Naive thymus-derived CD8-positive, alpha-beta T cell (primary cell): ENCODE results near the gene MYL5. TPM values are rescaled to one million over a fixed set of nuclear protein-coding genes. Genes with fewer than 3 reads are reported as not detected.
A peak's percentile ranks its signal among the peaks of the same experiment; 100 is the strongest.
"Not testable (repeated sequence)": the region's sequence is repeated elsewhere in the genome, so short reads cannot be mapped to it uniquely, and the experiment has no call there.

ENCODE experiments used
- ATAC-seq, 2 donors: fragments of 150-1000 bp; cut with Tn5 transposase in 1 of 2; sonication (Bioruptor Pico), chemical (Tn5 transposase) in 1 of 2; 1 replicate in 1 of 2; 2 replicates in 1 of 2; pipeline ENCODE4 v1.10.0; 2021; ENCODE audit warnings: mild to moderate bottlenecking in 2 of 2, moderate library complexity in 2 of 2
- POLR2A ChIA-PET: fragments of 350-600 bp; sonication (Branson Sonifier 250); formaldehyde crosslinking; loops from one replicate; lab custom pipeline; 2021; ENCODE audit warnings: antibody characterized with exemption; lab: Charles Lee
- DNase-seq, 10 donors: peaks; one replicate each; pipeline versions ENCODE4 v3.0.0 to v3.0.0-alpha.2; 2020 to 2022
- H3K27ac Mint-ChIP-seq, 10 donors: one replicate each; pipeline ENCODE4 v1.8.0; 2020 to 2022; ENCODE audit warnings: mild to moderate bottlenecking in 10 of 10, mixed read lengths in 10 of 10, moderate library complexity in 4 of 10, inconsistent platforms in 1 of 10
- H3K27me3 Mint-ChIP-seq, 5 donors: one replicate each; pipeline ENCODE4 v1.8.0; 2021 to 2022; ENCODE audit warnings: mixed read lengths in 5 of 5
- H3K36me3 Mint-ChIP-seq, 3 donors: one replicate each; pipeline ENCODE4 v1.8.0; 2020 to 2022; ENCODE audit warnings: mixed read lengths in 3 of 3, mild to moderate bottlenecking in 2 of 3, inconsistent platforms in 1 of 3
- H3K4me1 Mint-ChIP-seq, 4 donors: one replicate each; pipeline ENCODE4 v1.8.0; 2021 to 2022; ENCODE audit warnings: mixed read lengths in 4 of 4
- H3K4me3 Mint-ChIP-seq, 10 donors: one replicate each; pipeline ENCODE4 v1.8.0; 2020 to 2022; ENCODE audit warnings: mild to moderate bottlenecking in 10 of 10, mixed read lengths in 10 of 10, moderate library complexity in 6 of 10, inconsistent platforms in 1 of 10
- H3K9me3 Mint-ChIP-seq, 9 donors: one replicate each; pipeline ENCODE4 v1.8.0; 2020 to 2022; ENCODE audit warnings: mixed read lengths in 9 of 9, mild to moderate bottlenecking in 3 of 9, inconsistent platforms in 1 of 9, moderate library complexity in 1 of 9
- polyA plus RNA-seq, 3 donors: library from polyadenylated mRNA; unstranded; fragments of 300-500 nt; fragmentation: Illumina TruSeq; gene quantifications; one replicate each; pipeline ENCODE4 v1.2.3, GENCODE V29; 2021
- total RNA-seq, 8 experiments: library from RNA in 2 of 8; stranded (reverse) in 2 of 8; gene quantifications; one replicate each; pipeline ENCODE4 v1.2.3 and lab custom pipeline; 2021 to 2026

The MYL5 gene
- total and polyA plus RNA-seq, 5 experiments from 2014 or later, result 3.1 to 35.6 (median 13.9) TPM

- Mint-ChIP-seq H3K36me3 (no peaks in the 10 kb centered on the region), H3K9me3 (peaks cover 0 to 13% (median 0%) of the 10 kb centered on the region in 9 donors), H3K4me1 (no peaks in the 10 kb centered on the region), H3K27me3 (peaks cover 0 to 10% (median 0%) of the 10 kb centered on the region in 5 donors), H3K4me3 (no peak overlapping the region), H3K27ac (no peak overlapping the region)
- POLR2A ChIA-PET, result no interaction called here
- ATAC-seq, result no peak
- no peak for DNase-seq
Measured at GRCh38 chr4:632196-632790, 42.0 kb upstream of the MYL5 start.

- H3K27me3 Mint-ChIP-seq, result peaks cover 0 to 16% (median 3%) of the 10 kb centered on the region in 5 donors
- POLR2A ChIA-PET, result no interaction called here
- no peak for DNase-seq
- H3K4me1 Mint-ChIP-seq, result no peaks in the 10 kb centered on the region
- no peak overlapping the region for H3K4me3 Mint-ChIP-seq
- H3K36me3 Mint-ChIP-seq, result no peaks in the 10 kb centered on the region
- H3K9me3 Mint-ChIP-seq, result peaks cover 0 to 13% (median 0%) of the 10 kb centered on the region in 9 donors
- no peak for ATAC-seq
- peak overlapping the region in 1 of 10 donors; percentile 12 for H3K27ac Mint-ChIP-seq
Measured at GRCh38 chr4:632926-633325, 41.4 kb upstream of the MYL5 start.

GRCh38 chr4:633406-633805 lies 40.9 kb upstream of the MYL5 start:
- Mint-ChIP-seq H3K27ac (no peak overlapping the region), H3K36me3 (no peaks in the 10 kb centered on the region), H3K4me3 (no peak overlapping the region), H3K9me3 (peaks cover 0 to 13% (median 0%) of the 10 kb centered on the region in 9 donors), H3K27me3 (peaks cover 0 to 19% (median 5%) of the 10 kb centered on the region in 5 donors), H3K4me1 (peaks cover 0 to 2% (median 0%) of the 10 kb centered on the region in 4 donors)
- POLR2A ChIA-PET, result no interaction called here
- DNase-seq, result no peak
- ATAC-seq, result no peak

GRCh38 chr4:633976-634598 lies 40.3 kb upstream of the MYL5 start:
- ATAC-seq (no peak), DNase-seq (peak in 1 of 10 donors; percentile 51)
- Mint-ChIP-seq H3K9me3 (peaks cover 0 to 13% (median 0%) of the 10 kb centered on the region in 9 donors), H3K27me3 (peaks cover 0 to 19% (median 5%) of the 10 kb centered on the region in 5 donors), H3K27ac (no peak overlapping the region), H3K4me3 (no peak overlapping the region), H3K4me1 (peaks cover 0 to 2% (median 0%) of the 10 kb centered on the region in 4 donors), H3K36me3 (no peaks in the 10 kb centered on the region)
- POLR2A ChIA-PET, result no interaction called here

GRCh38 chr4:634599-634985 lies 39.8 kb upstream of the MYL5 start:
- POLR2A ChIA-PET, result no interaction called here
- Mint-ChIP-seq H3K27me3 (peaks cover 0 to 21% (median 5%) of the 10 kb centered on the region in 5 donors), H3K4me3 (no peak overlapping the region), H3K4me1 (peaks cover 0 to 2% (median 0%) of the 10 kb centered on the region in 4 donors), H3K9me3 (peaks cover 0 to 13% (median 0%) of the 10 kb centered on the region in 9 donors), H3K27ac (no peak overlapping the region), H3K36me3 (no peaks in the 10 kb centered on the region)
- ATAC-seq, result no peak
- DNase-seq, result peak in 1 of 10 donors; percentile 27

GRCh38 chr4:635066-635835 lies 39.1 kb upstream of the MYL5 start:
- POLR2A ChIA-PET, H3K36me3 Mint-ChIP-seq, H3K4me3 Mint-ChIP-seq, H3K27ac Mint-ChIP-seq, ATAC-seq, H3K4me1 Mint-ChIP-seq: not testable (repeated sequence)
- H3K27me3 Mint-ChIP-seq, result peaks cover 0 to 21% (median 5%) of the 10 kb centered on the region in 5 donors
- H3K9me3 Mint-ChIP-seq, result peaks cover 0 to 13% (median 0%) of the 10 kb centered on the region in 9 donors
- DNase-seq, result peak in 1 of 10 donors; percentile 41

GRCh38 chr4:635851-636627 lies 38.3 kb upstream of the MYL5 start:
- ATAC-seq (no peak), DNase-seq (peak in 1 of 10 donors; percentile 44)
- POLR2A ChIA-PET, result no interaction called here
- H3K4me3 Mint-ChIP-seq, result no peak overlapping the region
- peaks cover 0 to 21% (median 7%) of the 10 kb centered on the region in 5 donors for H3K27me3 Mint-ChIP-seq
- H3K36me3 Mint-ChIP-seq, result peaks cover 0 to 4% (median 0%) of the 10 kb centered on the region in 3 donors
- peaks cover 0 to 8% (median 0%) of the 10 kb centered on the region in 9 donors for H3K9me3 Mint-ChIP-seq
- no peak overlapping the region for H3K27ac Mint-ChIP-seq
- peaks cover 0 to 2% (median 0%) of the 10 kb centered on the region in 4 donors for H3K4me1 Mint-ChIP-seq

- ATAC-seq, result no peak
- H3K27me3 Mint-ChIP-seq, result peaks cover 0 to 21% (median 9%) of the 10 kb centered on the region in 5 donors
- H3K9me3 Mint-ChIP-seq, result peaks cover 0 to 6% (median 1%) of the 10 kb centered on the region in 9 donors
- no peak overlapping the region for H3K4me3 Mint-ChIP-seq
- peak in 1 of 10 donors; percentile 16 for DNase-seq
- no peak overlapping the region for H3K27ac Mint-ChIP-seq
- POLR2A ChIA-PET, result no interaction called here
- peaks cover 0 to 2% (median 0%) of the 10 kb centered on the region in 4 donors for H3K4me1 Mint-ChIP-seq
- peaks cover 0 to 6% (median 2%) of the 10 kb centered on the region in 3 donors for H3K36me3 Mint-ChIP-seq
Measured at GRCh38 chr4:636628-637159, 37.6 kb upstream of the MYL5 start.

GRCh38 chr4:637536-638280 lies 36.6 kb upstream of the MYL5 start:
- H3K4me1 Mint-ChIP-seq, result peaks cover 0 to 2% (median 0%) of the 10 kb centered on the region in 4 donors
- H3K36me3 Mint-ChIP-seq, result peaks cover 0 to 6% (median 2%) of the 10 kb centered on the region in 3 donors
- POLR2A ChIA-PET, result no interaction called here

GRCh38 chr4:642366-642765 lies 32.0 kb upstream of the MYL5 start:
- H3K36me3 Mint-ChIP-seq, result peaks cover 0 to 10% (median 2%) of the 10 kb centered on the region in 3 donors
- H3K9me3 Mint-ChIP-seq, result peaks cover 0 to 14% (median 5%) of the 10 kb centered on the region in 9 donors
- DNase-seq, ATAC-seq, POLR2A ChIA-PET, H3K4me3 Mint-ChIP-seq, H3K4me1 Mint-ChIP-seq, H3K27ac Mint-ChIP-seq: not testable (repeated sequence)
- H3K27me3 Mint-ChIP-seq, result peaks cover 11 to 24% (median 20%) of the 10 kb centered on the region in 5 donors

More at GRCh38 chr4:637536-638280, 36.6 kb upstream of the MYL5 start:
- peaks cover 0 to 21% (median 9%) of the 10 kb centered on the region in 5 donors for H3K27me3 Mint-ChIP-seq
- ATAC-seq, result no peak
- no peak overlapping the region for H3K4me3 Mint-ChIP-seq
- peak in 1 of 10 donors; percentile 13 for DNase-seq
- peaks cover 0 to 11% (median 1%) of the 10 kb centered on the region in 9 donors for H3K9me3 Mint-ChIP-seq
- H3K27ac Mint-ChIP-seq, result no peak overlapping the region

GRCh38 chr4:646460-646859 lies 27.9 kb upstream of the MYL5 start:
- Mint-ChIP-seq H3K9me3 (peaks cover 0 to 11% (median 4%) of the 10 kb centered on the region in 9 donors), H3K36me3 (peaks cover 0 to 5% (median 0%) of the 10 kb centered on the region in 3 donors), H3K27me3 (peaks cover 5 to 28% (median 13%) of the 10 kb centered on the region in 5 donors), H3K27ac (peak overlapping the region in 4 of 10 donors; percentile 12 to 73 (median 64)), H3K4me3 (peak overlapping the region; percentile 69 to 89 (median 76)), H3K4me1 (peaks cover 0 to 7% (median 2%) of the 10 kb centered on the region in 4 donors)
- POLR2A ChIA-PET, result no interaction called here
- DNase-seq (no peak), ATAC-seq (peak; percentile 44 to 52)
